ENCODE data around the gene FBLL1. TPM values are rescaled to one million over a fixed set of nuclear protein-coding genes. Genes with fewer than 3 reads are reported as not detected.
"Not testable (repeated sequence)": the region's sequence is repeated elsewhere in the genome, so short reads cannot be mapped to it uniquely, and the experiment has no call there.

The FBLL1 gene
- total RNA-seq, 1 donor from 2014 or later, result not detected

GRCh38 chr5:168527756-168528295 is 1.3 kb upstream of the FBLL1 start:
- intact Hi-C loops (cut with DNase I), result no loop called here
- no peaks in the 10 kb centered on the region for H3K9me3 ChIP-seq
- peaks cover 0 to 7% of the 10 kb centered on the region in 2 donors for H3K36me3 ChIP-seq
- peaks cover 4% of the 10 kb centered on the region for H3K27me3 ChIP-seq
- H3K4me1 ChIP-seq, result no peaks in the 10 kb centered on the region
- TF ChIP-seq, protein P1, sequence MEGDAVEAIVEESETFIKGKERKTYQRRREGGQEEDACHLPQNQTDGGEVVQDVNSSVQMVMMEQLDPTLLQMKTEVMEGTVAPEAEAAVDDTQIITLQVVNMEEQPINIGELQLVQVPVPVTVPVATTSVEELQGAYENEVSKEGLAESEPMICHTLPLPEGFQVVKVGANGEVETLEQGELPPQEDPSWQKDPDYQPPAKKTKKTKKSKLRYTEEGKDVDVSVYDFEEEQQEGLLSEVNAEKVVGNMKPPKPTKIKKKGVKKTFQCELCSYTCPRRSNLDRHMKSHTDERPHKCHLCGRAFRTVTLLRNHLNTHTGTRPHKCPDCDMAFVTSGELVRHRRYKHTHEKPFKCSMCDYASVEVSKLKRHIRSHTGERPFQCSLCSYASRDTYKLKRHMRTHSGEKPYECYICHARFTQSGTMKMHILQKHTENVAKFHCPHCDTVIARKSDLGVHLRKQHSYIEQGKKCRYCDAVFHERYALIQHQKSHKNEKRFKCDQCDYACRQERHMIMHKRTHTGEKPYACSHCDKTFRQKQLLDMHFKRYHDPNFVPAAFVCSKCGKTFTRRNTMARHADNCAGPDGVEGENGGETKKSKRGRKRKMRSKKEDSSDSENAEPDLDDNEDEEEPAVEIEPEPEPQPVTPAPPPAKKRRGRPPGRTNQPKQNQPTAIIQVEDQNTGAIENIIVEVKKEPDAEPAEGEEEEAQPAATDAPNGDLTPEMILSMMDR (IDR thresholded peaks at IDR 0.05), result no peak
- H3K27ac ChIP-seq, result no peak overlapping the region
- DNase-seq (ENCODE audit: low spot score in 2 of 2), result no peak
- H3K4me3 ChIP-seq, result no peak overlapping the region

GRCh38 chr5:168529374-168530234 is 499 bp downstream of the FBLL1 start:
- Histone ChIP-seq H3K4me1 (no peaks in the 10 kb centered on the region), H3K36me3 (no peaks in the 10 kb centered on the region), H3K27me3 (peaks cover 4% of the 10 kb centered on the region), H3K27ac (no peak overlapping the region), H3K4me3 (peak overlapping the region; percentile 39 to 66), H3K9me3 (no peaks in the 10 kb centered on the region)
- no peak for DNase-seq (ENCODE audit: low spot score in 2 of 2)
- TF ChIP-seq, protein P1 (IDR thresholded peaks at IDR 0.05), result no peak
- intact Hi-C loops (cut with DNase I), result no loop called here

GRCh38 chr5:168530621-168531150 is 1.6 kb downstream of the FBLL1 start:
- no peak overlapping the region for H3K4me3 ChIP-seq
- H3K27ac ChIP-seq, result no peak overlapping the region
- DNase-seq (ENCODE audit: low spot score in 2 of 2), result no peak
- no peaks in the 10 kb centered on the region for H3K4me1 ChIP-seq
- H3K27me3 ChIP-seq, result peaks cover 4% of the 10 kb centered on the region
- intact Hi-C loops (cut with DNase I), result no loop called here
- TF ChIP-seq, protein P1 (IDR thresholded peaks at IDR 0.05), result no peak
- H3K9me3 ChIP-seq, result no peaks in the 10 kb centered on the region
- H3K36me3 ChIP-seq, result no peaks in the 10 kb centered on the region

GRCh38 chr5:168531191-168531590 is 2.1 kb downstream of the FBLL1 start:
- intact Hi-C loops (cut with DNase I), result no loop called here
- Histone ChIP-seq H3K9me3 (no peaks in the 10 kb centered on the region), H3K27me3 (peaks cover 4% of the 10 kb centered on the region), H3K36me3 (no peaks in the 10 kb centered on the region), H3K4me3 (no peak overlapping the region), H3K4me1 (no peaks in the 10 kb centered on the region), H3K27ac (no peak overlapping the region)
- TF ChIP-seq, protein P1 (IDR thresholded peaks at IDR 0.05), result no peak
- DNase-seq (ENCODE audit: low spot score in 2 of 2), result no peak

DNA sequence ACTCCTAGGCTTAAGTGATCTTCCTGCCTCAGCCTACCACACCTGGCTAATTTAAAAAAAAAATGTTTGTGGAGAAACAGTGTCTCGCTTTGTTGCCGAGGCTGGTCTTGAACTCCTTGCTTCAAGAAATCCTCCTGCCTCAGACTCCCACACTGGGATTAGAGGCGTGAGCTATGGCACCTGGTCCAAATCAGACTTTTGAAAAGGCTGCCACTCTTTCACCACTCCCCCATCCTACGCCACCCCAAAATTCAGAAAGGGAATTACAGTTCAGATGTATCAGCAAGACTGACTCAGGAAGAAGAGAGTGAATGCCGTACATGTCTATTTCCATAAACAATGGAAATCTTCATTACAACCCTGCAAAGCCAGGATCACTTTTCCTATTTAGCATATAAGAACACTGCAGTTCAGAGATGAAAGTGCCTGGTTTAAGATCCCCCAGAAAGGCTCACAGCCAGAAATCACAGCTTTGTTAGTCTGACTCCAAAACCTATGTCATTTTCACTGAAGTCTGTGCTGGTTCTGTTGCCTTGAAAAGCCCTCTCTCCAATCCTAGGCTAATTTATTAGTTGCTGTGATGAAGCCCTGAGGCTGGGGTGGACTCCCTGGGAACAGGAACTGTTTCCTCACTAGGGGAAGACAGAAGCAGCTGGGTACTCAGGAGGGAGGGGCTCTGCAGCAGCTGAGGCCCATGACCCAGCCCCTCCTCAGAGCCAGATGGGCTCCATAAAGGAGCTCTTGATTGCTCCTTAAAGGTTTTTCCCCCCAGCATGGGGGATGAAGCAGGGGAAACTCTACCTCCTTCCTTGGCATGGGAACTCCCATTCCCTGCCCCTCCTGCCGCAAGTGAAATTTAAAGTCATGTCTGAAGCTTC is 3.1 kb downstream of the FBLL1 start:
- Histone ChIP-seq H3K4me3 (no peak overlapping the region), H3K36me3 (no peaks in the 10 kb centered on the region), H3K27ac (no peak overlapping the region), H3K27me3 (peaks cover 4% of the 10 kb centered on the region), H3K4me1 (no peaks in the 10 kb centered on the region), H3K9me3 (no peaks in the 10 kb centered on the region)
- TF ChIP-seq, protein P1 (IDR thresholded peaks at IDR 0.05), result no peak
- intact Hi-C loops (cut with DNase I), result no loop called here
- DNase-seq (ENCODE audit: low spot score in 2 of 2), result no peak

- H3K4me1 ChIP-seq; intact Hi-C loops (cut with DNase I); H3K4me3 ChIP-seq; H3K27ac ChIP-seq; H3K27me3 ChIP-seq; H3K36me3 ChIP-seq; H3K9me3 ChIP-seq; DNase-seq (ENCODE audit: low spot score in 2 of 2): not testable (repeated sequence)
Observed at GRCh38 chr5:168534351-168534750, 5.2 kb downstream of the FBLL1 start.
